ENCODE measurements around the gene MCM3. TPM values are rescaled to one million over a fixed set of nuclear protein-coding genes. Genes with fewer than 3 reads are reported as not detected.

Gene MCM3
- total and polyA plus RNA-seq, 7 experiments from 2014 or later = 20.3 to 157 (median 47.9) TPM

DNA sequence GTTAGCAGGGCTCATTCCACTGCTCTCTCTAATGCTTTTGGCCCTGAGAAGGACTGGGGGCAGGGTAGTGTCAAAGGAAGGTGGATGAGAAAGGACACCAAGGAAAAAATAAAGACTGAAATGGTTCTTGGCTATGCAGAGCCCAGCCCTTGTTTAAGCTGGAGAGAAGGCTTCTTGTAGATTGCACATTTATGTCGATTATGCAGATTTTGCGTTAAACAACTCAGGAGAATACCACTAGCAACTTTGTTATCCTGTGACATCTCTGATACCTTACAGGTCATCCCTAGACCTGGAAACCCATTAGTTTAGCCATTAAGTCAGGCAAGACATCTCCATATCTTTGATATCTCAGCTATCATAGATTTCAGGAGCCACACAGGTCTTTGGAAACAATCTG is 29.1 kb downstream of the MCM3 start:
- Mint-ChIP-seq H3K27ac (peak overlapping the region in 1 of 9 donors; percentile 24), H3K27me3 (peaks cover 20 to 39% (median 26%) of the 10 kb centered on the region in 5 donors), H3K9me3 (no peaks in the 10 kb centered on the region), H3K4me3 (peak overlapping the region in 1 of 10 donors; percentile 56), H3K36me3 (no peaks in the 10 kb centered on the region), H3K4me1 (peaks cover 0 to 34% (median 2%) of the 10 kb centered on the region in 7 donors)
- H3K4me3 ChIP-seq (ENCODE audit: low read length) = no peak overlapping the region
- intact Hi-C loops (cut with micrococcal nuclease) = no loop called here
- no peaks in the 10 kb centered on the region for H3K36me3 ChIP-seq (ENCODE audit: control insufficient read depth in 2 of 3, insufficient read depth in 3 of 3, low read length in 3 of 3)
- ATAC-seq (no peak), DNase-seq (no peak)
- no peaks in the 10 kb centered on the region for H3K4me1 ChIP-seq (ENCODE audit: control insufficient read depth in 2 of 2, insufficient read depth in 2 of 2, low read length in 2 of 2)
- H3K9me3 ChIP-seq (ENCODE audit: control insufficient read depth in 2 of 3, low read length in 3 of 3) = no peaks in the 10 kb centered on the region
- no peak overlapping the region for H3K27ac ChIP-seq (ENCODE audit: low read depth, low read length)
- CTCF ChIA-PET = no interaction called here
- POLR2A ChIA-PET = interaction anchor here (0.6 kb wide), 2 partner anchors 161 to 233 kb away, joined by 3 read pairs; no protein-coding TSS in a partner anchor
- no peaks in the 10 kb centered on the region for H3K27me3 ChIP-seq (ENCODE audit: control insufficient read depth in 2 of 2, insufficient read depth in 2 of 2, low read length in 2 of 2)

DNA sequence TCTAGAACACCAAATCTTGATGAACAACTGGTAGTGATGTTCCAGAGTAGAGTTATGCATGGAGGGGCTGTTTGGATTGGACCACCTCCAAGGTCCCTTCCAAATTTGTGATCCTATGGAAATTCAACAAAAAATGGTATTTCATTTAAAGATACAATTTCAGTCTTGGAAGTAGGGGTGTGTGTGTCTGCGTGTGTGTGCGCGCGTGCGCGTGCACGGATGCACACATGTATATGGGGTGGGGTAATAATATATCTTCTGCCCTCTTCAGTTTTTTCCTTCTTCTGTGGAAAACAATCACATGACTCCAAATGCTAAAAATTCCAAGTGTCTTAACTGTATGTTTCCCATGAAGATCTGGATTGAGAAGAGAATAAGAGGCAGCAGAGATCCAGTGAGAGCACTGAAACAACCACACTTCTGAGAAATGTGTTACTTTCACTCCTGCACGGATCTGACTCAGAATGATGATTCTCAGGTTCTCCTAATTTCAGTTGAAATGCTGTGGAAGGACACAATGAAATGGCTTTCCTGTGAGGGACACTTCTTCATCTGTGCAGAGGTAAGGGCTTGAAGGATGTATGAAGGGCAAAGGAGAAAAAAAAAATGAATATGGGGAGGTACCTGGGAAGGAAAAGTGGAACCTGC is 29.7 kb downstream of the MCM3 start:
- no peak for DNase-seq
- no peaks in the 10 kb centered on the region for H3K36me3 ChIP-seq (ENCODE audit: control insufficient read depth in 2 of 3, insufficient read depth in 3 of 3, low read length in 3 of 3)
- Mint-ChIP-seq H3K27ac (peak overlapping the region in 1 of 9 donors; percentile 24), H3K4me1 (peaks cover 0 to 37% (median 2%) of the 10 kb centered on the region in 7 donors), H3K9me3 (no peaks in the 10 kb centered on the region), H3K27me3 (peaks cover 20 to 45% (median 30%) of the 10 kb centered on the region in 5 donors), H3K36me3 (no peaks in the 10 kb centered on the region), H3K4me3 (peak overlapping the region in 1 of 10 donors; percentile 56)
- intact Hi-C loops (cut with micrococcal nuclease) = no loop called here
- H3K4me1 ChIP-seq (ENCODE audit: control insufficient read depth in 2 of 2, insufficient read depth in 2 of 2, low read length in 2 of 2) = no peaks in the 10 kb centered on the region
- ChIA-PET CTCF (no interaction called here), POLR2A (interaction anchor here (0.6 kb wide), 2 partner anchors 161 to 233 kb away, joined by 3 read pairs; no protein-coding TSS in a partner anchor)
- H3K27me3 ChIP-seq (ENCODE audit: control insufficient read depth in 2 of 2, insufficient read depth in 2 of 2, low read length in 2 of 2) = no peaks in the 10 kb centered on the region
- H3K4me3 ChIP-seq (ENCODE audit: low read length) = no peak overlapping the region
- ATAC-seq = no peak
- H3K9me3 ChIP-seq (ENCODE audit: control insufficient read depth in 2 of 3, low read length in 3 of 3) = no peaks in the 10 kb centered on the region
- no peak overlapping the region for H3K27ac ChIP-seq (ENCODE audit: low read depth, low read length)

DNA sequence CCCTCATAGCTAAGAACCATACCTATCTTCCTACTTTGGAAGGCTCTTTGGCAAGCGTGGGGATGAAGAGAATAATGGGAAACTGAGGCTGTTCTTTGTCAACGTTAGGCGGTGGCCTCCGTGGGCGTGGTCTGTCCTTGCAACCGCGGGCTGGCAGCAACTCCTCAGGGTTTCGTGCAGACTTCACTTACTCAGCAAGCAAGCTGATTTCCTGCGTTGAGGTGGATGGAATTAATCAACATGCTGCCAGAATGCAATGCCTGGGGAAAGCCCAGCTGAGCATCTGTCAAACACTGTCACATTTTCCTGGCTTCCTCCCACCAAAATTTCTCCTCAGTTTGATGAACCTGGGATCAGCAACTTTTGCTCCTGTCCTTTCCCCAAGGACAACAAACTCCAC is 31.0 kb downstream of the MCM3 start:
- Mint-ChIP-seq H3K27ac (no peak overlapping the region), H3K4me3 (peak overlapping the region in 1 of 10 donors; percentile 64), H3K4me1 (peaks cover 0 to 37% (median 2%) of the 10 kb centered on the region in 7 donors), H3K36me3 (no peaks in the 10 kb centered on the region), H3K27me3 (peaks cover 20 to 55% (median 40%) of the 10 kb centered on the region in 5 donors), H3K9me3 (peaks cover 0 to 3% (median 0%) of the 10 kb centered on the region in 11 donors)
- H3K4me1 ChIP-seq (ENCODE audit: control insufficient read depth in 2 of 2, insufficient read depth in 2 of 2, low read length in 2 of 2) = no peaks in the 10 kb centered on the region
- ChIA-PET CTCF (interaction anchor here (0.7 kb wide), 1 partner anchor 313 kb away, joined by 3 read pairs; no protein-coding TSS in a partner anchor), POLR2A (no interaction called here)
- no peaks in the 10 kb centered on the region for H3K9me3 ChIP-seq (ENCODE audit: control insufficient read depth in 2 of 3, low read length in 3 of 3)
- no peaks in the 10 kb centered on the region for H3K27me3 ChIP-seq (ENCODE audit: control insufficient read depth in 2 of 2, insufficient read depth in 2 of 2, low read length in 2 of 2)
- no peaks in the 10 kb centered on the region for H3K36me3 ChIP-seq (ENCODE audit: control insufficient read depth in 2 of 3, insufficient read depth in 3 of 3, low read length in 3 of 3)
- peak in 1 of 9 donors; percentile 49 for DNase-seq
- ATAC-seq = no peak
- no peak overlapping the region for H3K27ac ChIP-seq (ENCODE audit: low read depth, low read length)
- intact Hi-C loops (cut with micrococcal nuclease) = no loop called here
- no peak overlapping the region for H3K4me3 ChIP-seq (ENCODE audit: low read length)

DNA sequence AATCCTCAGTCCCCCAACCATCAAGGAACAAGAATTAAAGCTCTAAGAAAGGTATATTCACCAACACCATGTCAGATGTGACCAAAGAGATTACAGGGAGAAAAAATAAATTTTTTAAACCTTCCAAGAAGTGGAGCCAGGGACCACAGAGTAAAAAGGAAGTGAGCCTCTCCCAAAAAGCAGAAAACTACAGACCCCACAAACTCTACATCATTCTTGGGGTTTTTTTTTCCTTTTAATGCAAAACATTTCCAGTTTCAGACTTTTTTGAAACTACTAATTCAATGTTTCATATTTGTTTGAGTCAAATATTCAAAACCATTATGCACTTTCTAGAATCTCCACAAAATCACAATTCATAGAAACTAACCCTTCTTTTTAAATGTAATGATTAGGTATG is 33.4 kb downstream of the MCM3 start:
- no peaks in the 10 kb centered on the region for H3K4me1 ChIP-seq (ENCODE audit: control insufficient read depth in 2 of 2, insufficient read depth in 2 of 2, low read length in 2 of 2)
- intact Hi-C loops (cut with micrococcal nuclease) = no loop called here
- ChIA-PET CTCF (no interaction called here), POLR2A (no interaction called here)
- Mint-ChIP-seq H3K4me3 (no peak overlapping the region), H3K4me1 (peaks cover 0 to 37% (median 2%) of the 10 kb centered on the region in 7 donors), H3K9me3 (peaks cover 0 to 3% (median 0%) of the 10 kb centered on the region in 11 donors), H3K27ac (no peak overlapping the region), H3K27me3 (peaks cover 20 to 62% (median 42%) of the 10 kb centered on the region in 5 donors), H3K36me3 (no peaks in the 10 kb centered on the region)
- no peak for ATAC-seq
- no peak overlapping the region for H3K27ac ChIP-seq (ENCODE audit: low read depth, low read length)
- no peaks in the 10 kb centered on the region for H3K9me3 ChIP-seq (ENCODE audit: control insufficient read depth in 2 of 3, low read length in 3 of 3)
- no peak overlapping the region for H3K4me3 ChIP-seq (ENCODE audit: low read length)
- no peak for DNase-seq
- H3K27me3 ChIP-seq (ENCODE audit: control insufficient read depth in 2 of 2, insufficient read depth in 2 of 2, low read length in 2 of 2) = no peaks in the 10 kb centered on the region
- H3K36me3 ChIP-seq (ENCODE audit: control insufficient read depth in 2 of 3, insufficient read depth in 3 of 3, low read length in 3 of 3) = no peaks in the 10 kb centered on the region

DNA sequence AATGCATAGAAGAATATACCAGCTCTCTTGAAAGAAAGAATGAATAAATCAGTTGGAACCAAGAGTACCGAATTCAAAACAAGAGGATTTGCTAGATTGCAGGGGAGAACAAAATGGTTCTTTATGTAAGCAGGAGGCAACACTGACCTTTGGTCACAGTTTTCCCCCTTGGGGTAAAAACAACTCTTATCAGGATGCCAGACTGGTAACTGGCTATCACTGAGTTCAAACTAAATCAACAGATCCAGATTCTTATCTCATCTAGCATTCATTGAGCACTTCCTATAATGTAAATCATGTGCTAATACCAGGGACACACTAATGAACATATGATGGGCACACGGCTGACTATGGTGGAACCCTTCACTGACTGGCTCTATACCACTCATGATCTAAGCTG is 35.5 kb downstream of the MCM3 start:
- Mint-ChIP-seq H3K27ac (no peak overlapping the region), H3K4me1 (peaks cover 0 to 21% (median 1%) of the 10 kb centered on the region in 7 donors), H3K4me3 (no peak overlapping the region), H3K36me3 (no peaks in the 10 kb centered on the region), H3K9me3 (peaks cover 0 to 3% (median 0%) of the 10 kb centered on the region in 11 donors), H3K27me3 (peaks cover 19 to 66% (median 30%) of the 10 kb centered on the region in 5 donors)
- POLR2A ChIA-PET = no interaction called here
- H3K27me3 ChIP-seq (ENCODE audit: control insufficient read depth in 2 of 2, insufficient read depth in 2 of 2, low read length in 2 of 2) = no peaks in the 10 kb centered on the region
- intact Hi-C loops (cut with micrococcal nuclease) = no loop called here
- ATAC-seq = no peak
- CTCF ChIA-PET = no interaction called here
- H3K9me3 ChIP-seq (ENCODE audit: control insufficient read depth in 2 of 3, low read length in 3 of 3) = no peaks in the 10 kb centered on the region
- no peaks in the 10 kb centered on the region for H3K36me3 ChIP-seq (ENCODE audit: control insufficient read depth in 2 of 3, insufficient read depth in 3 of 3, low read length in 3 of 3)
- no peak for DNase-seq
- no peaks in the 10 kb centered on the region for H3K4me1 ChIP-seq (ENCODE audit: control insufficient read depth in 2 of 2, insufficient read depth in 2 of 2, low read length in 2 of 2)
- no peak overlapping the region for H3K27ac ChIP-seq (ENCODE audit: low read depth, low read length)
- no peak overlapping the region for H3K4me3 ChIP-seq (ENCODE audit: low read length)

DNA sequence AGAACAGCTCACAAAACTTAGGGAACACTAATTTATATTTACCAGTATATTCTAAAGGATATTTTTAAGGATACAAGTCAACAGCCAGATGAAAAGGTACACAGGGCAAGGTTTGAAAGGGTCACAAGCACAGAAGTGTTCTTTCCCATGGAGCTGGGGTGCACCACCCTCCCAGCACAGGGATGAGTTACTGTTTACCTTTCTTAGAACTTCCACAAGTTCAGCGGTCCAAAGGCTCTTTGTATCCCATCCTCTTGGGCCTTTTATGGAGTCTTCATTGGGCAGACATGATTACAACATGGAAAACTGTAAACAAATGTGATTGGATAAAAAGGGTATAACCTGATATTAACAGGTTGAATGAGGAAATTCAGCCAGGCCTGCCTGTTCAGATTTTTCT is 39.1 kb downstream of the MCM3 start:
- H3K4me3 Mint-ChIP-seq = no peak overlapping the region
- H3K27ac Mint-ChIP-seq = no peak overlapping the region
- CTCF ChIA-PET = no interaction called here
- peaks cover 0 to 63% (median 15%) of the 10 kb centered on the region in 5 donors for H3K27me3 Mint-ChIP-seq
- no peak overlapping the region for H3K4me3 ChIP-seq (ENCODE audit: low read length)
- POLR2A ChIA-PET = no interaction called here
- no peak overlapping the region for H3K27ac ChIP-seq (ENCODE audit: low read depth, low read length)
- no peaks in the 10 kb centered on the region for H3K36me3 ChIP-seq (ENCODE audit: control insufficient read depth in 2 of 3, insufficient read depth in 3 of 3, low read length in 3 of 3)
- no peaks in the 10 kb centered on the region for H3K4me1 ChIP-seq (ENCODE audit: control insufficient read depth in 2 of 2, insufficient read depth in 2 of 2, low read length in 2 of 2)
- intact Hi-C loops (cut with micrococcal nuclease) = no loop called here
- no peak for ATAC-seq
- H3K4me1 Mint-ChIP-seq = peaks cover 0 to 9% (median 4%) of the 10 kb centered on the region in 7 donors
- H3K36me3 Mint-ChIP-seq = no peaks in the 10 kb centered on the region
- DNase-seq = no peak
- H3K9me3 ChIP-seq (ENCODE audit: control insufficient read depth in 2 of 3, low read length in 3 of 3) = no peaks in the 10 kb centered on the region
- peaks cover 0 to 3% (median 0%) of the 10 kb centered on the region in 11 donors for H3K9me3 Mint-ChIP-seq
- H3K27me3 ChIP-seq (ENCODE audit: control insufficient read depth in 2 of 2, insufficient read depth in 2 of 2, low read length in 2 of 2) = no peaks in the 10 kb centered on the region

DNA sequence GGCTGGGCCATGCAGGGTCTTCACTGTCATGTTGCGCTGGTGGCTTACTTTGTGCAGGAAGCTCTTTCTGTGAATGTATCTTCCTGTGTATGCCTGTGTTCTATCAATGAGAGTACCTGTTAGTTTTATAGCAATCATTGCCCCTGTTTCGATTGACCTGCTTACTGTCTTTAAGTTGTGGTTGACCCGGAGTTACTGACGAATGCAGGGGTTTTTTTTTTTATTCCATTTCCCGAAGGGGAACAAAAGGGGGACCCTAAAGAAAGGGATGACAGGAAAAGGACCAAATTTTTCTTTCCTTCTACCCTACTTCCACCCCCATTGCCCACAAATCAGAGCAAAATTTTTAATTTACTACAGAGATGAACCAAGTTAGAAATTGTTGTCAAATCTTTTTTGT is 40.1 kb downstream of the MCM3 start, which contains the start of gene IL17F:
Gene IL17F, minus strand, starts transcription at position 101 of the 400 bp plus-strand sequence. Its CDS starts 71 bp downstream, at position 30.
- Mint-ChIP-seq H3K27ac (no peak within 1 kb of the TSS), H3K36me3 (no peaks in the 10 kb centered on the region), H3K9me3 (peaks cover 0 to 3% (median 0%) of the 10 kb centered on the region in 11 donors), H3K4me3 (no peak within 1 kb of the TSS), H3K4me1 (peaks cover 0 to 9% (median 0%) of the 10 kb centered on the region in 7 donors), H3K27me3 (peaks cover 0 to 62% (median 9%) of the 10 kb centered on the region in 5 donors)
- intact Hi-C loops (cut with micrococcal nuclease) = no loop called here
- ChIA-PET CTCF (no interaction called here), POLR2A (no interaction called here)
- no peaks in the 10 kb centered on the region for H3K9me3 ChIP-seq (ENCODE audit: control insufficient read depth in 2 of 3, low read length in 3 of 3)
- H3K27ac ChIP-seq (ENCODE audit: low read depth, low read length) = no peak within 1 kb of the TSS
- H3K4me1 ChIP-seq (ENCODE audit: control insufficient read depth in 2 of 2, insufficient read depth in 2 of 2, low read length in 2 of 2) = no peaks in the 10 kb centered on the region
- no peaks in the 10 kb centered on the region for H3K27me3 ChIP-seq (ENCODE audit: control insufficient read depth in 2 of 2, insufficient read depth in 2 of 2, low read length in 2 of 2)
- no peak for DNase-seq
- ATAC-seq = no peak
- no peaks in the 10 kb centered on the region for H3K36me3 ChIP-seq (ENCODE audit: control insufficient read depth in 2 of 3, insufficient read depth in 3 of 3, low read length in 3 of 3)
- no peak within 1 kb of the TSS for H3K4me3 ChIP-seq (ENCODE audit: low read length)
